ENCODE data around the gene CASK.
A peak's percentile ranks its signal among the peaks of the same experiment; 100 is the strongest.

Gene CASK

GRCh38 chrX:41559235-41560052, 363.9 kb downstream of the CASK start:
- no peak for DNase-seq (ENCODE audit: low read depth)

GRCh38 chrX:41558531-41558930, 364.8 kb downstream of the CASK start:
- no peak for DNase-seq (ENCODE audit: low read depth)

- DNase-seq (ENCODE audit: low read depth) = no peak
These were observed 366.4 kb downstream of the CASK start for GRCh38 chrX:41556958-41557357.

GRCh38 chrX:41553688-41554087, 369.7 kb downstream of the CASK start:
- no peak for DNase-seq (ENCODE audit: low read depth)

- no peak for DNase-seq (ENCODE audit: low read depth)
These were observed 374.9 kb downstream of the CASK start for GRCh38 chrX:41548411-41548810.

- DNase-seq (ENCODE audit: low read depth) = no peak
These were observed 379.7 kb downstream of the CASK start for GRCh38 chrX:41543668-41544067.

- DNase-seq (ENCODE audit: low read depth) = no peak
These were observed 380.3 kb downstream of the CASK start for GRCh38 chrX:41543025-41543424.

GRCh38 chrX:41542536-41542935, 380.8 kb downstream of the CASK start:
- no peak for DNase-seq (ENCODE audit: low read depth)

GRCh38 chrX:41542135-41542534, 381.2 kb downstream of the CASK start:
- peak; percentile 22 for DNase-seq (ENCODE audit: low read depth)

- DNase-seq (ENCODE audit: low read depth) = no peak
These were observed 382.0 kb downstream of the CASK start for GRCh38 chrX:41541386-41541785.

- DNase-seq (ENCODE audit: low read depth) = no peak
These were observed 384.6 kb downstream of the CASK start for GRCh38 chrX:41538707-41539106.

- no peak for DNase-seq (ENCODE audit: low read depth)
These were observed 393.3 kb downstream of the CASK start for GRCh38 chrX:41530085-41530484.

- no peak for DNase-seq (ENCODE audit: low read depth)
These were observed 394.1 kb downstream of the CASK start for GRCh38 chrX:41529221-41529620.

GRCh38 chrX:41528784-41529183, 394.6 kb downstream of the CASK start:
- DNase-seq (ENCODE audit: low read depth) = no peak

GRCh38 chrX:41526925-41527324, 396.4 kb downstream of the CASK start:
- no peak for DNase-seq (ENCODE audit: low read depth)

- no peak for DNase-seq (ENCODE audit: low read depth)
These were observed 397.1 kb downstream of the CASK start for GRCh38 chrX:41526271-41526670.

GRCh38 chrX:41522671-41523070, 400.7 kb downstream of the CASK start:
- no peak for DNase-seq (ENCODE audit: low read depth)

- no peak for DNase-seq (ENCODE audit: low read depth)
These were observed 401.3 kb downstream of the CASK start for GRCh38 chrX:41522081-41522480.

GRCh38 chrX:41519468-41519867, 403.9 kb downstream of the CASK start:
- no peak for DNase-seq (ENCODE audit: low read depth)

GRCh38 chrX:41518841-41519220, 404.5 kb downstream of the CASK start:
- DNase-seq (ENCODE audit: low read depth) = no peak

- no peak for DNase-seq (ENCODE audit: low read depth)
These were observed 405.1 kb downstream of the CASK start for GRCh38 chrX:41518127-41518840.

- no peak for DNase-seq (ENCODE audit: low read depth)
These were observed 406.2 kb downstream of the CASK start for GRCh38 chrX:41516999-41517765.

GRCh38 chrX:41516456-41516855, 406.9 kb downstream of the CASK start:
- no peak for DNase-seq (ENCODE audit: low read depth)

Data from HS-27A (cell line).